HFF-Myc (cell line): ENCODE results near the gene CENPP.
A peak's percentile ranks its signal among the peaks of the same experiment; 100 is the strongest.

Experiments used
- DNase-seq: peaks from one replicate; pipeline ENCODE4 v3.0.0-alpha.2; 2011; ENCODE audit warnings: low read depth; ENCODE audit errors: extremely low read depth
- H3K4me3 ChIP-seq: replicated peaks from 2 replicates; pipeline ENCODE4 v1.5.1; 2011; ENCODE audit warnings: low read depth, mild to moderate bottlenecking, control low read depth, low read length
- TF ChIP-seq, protein P1 (sequence below): IDR thresholded peaks from 2 replicates; pipeline ENCODE4 v1.5.1; 2012; ENCODE audit warnings: mild to moderate bottlenecking, low read depth, low read length, control low read depth; ENCODE audit errors: missing control alignments

The CENPP gene

DNA sequence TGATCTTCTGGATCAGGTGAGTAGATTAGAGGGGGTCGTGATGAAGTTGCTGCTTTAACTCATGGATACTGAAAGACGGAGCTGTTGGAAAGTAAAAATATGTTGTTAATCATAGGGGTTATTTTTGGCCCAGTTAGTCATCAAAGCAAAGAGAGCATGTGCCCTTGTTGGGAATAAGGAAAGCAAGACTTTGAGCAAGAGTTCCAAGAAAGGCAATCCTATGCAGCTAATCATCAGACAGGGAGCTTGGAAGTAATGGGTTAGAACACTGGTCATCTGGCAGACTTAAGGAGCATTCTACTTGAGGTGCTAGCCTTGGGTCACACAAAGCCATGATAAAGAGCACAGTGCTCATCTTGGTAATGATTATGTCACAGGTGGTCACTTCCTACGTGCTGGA is 138.2 kb downstream of the CENPP start:
- TF ChIP-seq, protein P1, sequence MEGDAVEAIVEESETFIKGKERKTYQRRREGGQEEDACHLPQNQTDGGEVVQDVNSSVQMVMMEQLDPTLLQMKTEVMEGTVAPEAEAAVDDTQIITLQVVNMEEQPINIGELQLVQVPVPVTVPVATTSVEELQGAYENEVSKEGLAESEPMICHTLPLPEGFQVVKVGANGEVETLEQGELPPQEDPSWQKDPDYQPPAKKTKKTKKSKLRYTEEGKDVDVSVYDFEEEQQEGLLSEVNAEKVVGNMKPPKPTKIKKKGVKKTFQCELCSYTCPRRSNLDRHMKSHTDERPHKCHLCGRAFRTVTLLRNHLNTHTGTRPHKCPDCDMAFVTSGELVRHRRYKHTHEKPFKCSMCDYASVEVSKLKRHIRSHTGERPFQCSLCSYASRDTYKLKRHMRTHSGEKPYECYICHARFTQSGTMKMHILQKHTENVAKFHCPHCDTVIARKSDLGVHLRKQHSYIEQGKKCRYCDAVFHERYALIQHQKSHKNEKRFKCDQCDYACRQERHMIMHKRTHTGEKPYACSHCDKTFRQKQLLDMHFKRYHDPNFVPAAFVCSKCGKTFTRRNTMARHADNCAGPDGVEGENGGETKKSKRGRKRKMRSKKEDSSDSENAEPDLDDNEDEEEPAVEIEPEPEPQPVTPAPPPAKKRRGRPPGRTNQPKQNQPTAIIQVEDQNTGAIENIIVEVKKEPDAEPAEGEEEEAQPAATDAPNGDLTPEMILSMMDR = no peak
- DNase-seq = peak; percentile 85
- no peak overlapping the region for H3K4me3 ChIP-seq

DNA sequence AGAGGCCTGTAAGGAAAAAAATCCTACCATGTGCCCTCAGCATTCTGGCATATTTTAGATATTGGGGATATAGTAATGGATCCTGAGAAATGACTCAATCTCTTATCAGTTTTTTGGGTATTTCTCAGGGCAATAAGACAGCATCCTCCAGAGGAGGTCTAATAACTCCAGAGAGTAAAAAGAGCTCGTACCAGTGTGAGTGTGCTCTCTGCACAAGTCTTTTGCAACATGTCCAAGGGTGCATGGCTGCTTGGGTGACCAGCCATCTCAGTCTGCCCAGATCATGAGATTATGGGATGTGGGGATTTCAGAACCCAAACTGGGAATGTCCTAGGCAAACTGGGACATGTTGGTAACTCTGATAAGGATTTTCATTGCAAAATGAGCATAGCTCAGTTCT is 141.3 kb downstream of the CENPP start:
- no peak overlapping the region for H3K4me3 ChIP-seq
- TF ChIP-seq, protein P1 = no peak
- no peak for DNase-seq

- no peak overlapping the region for H3K4me3 ChIP-seq
- TF ChIP-seq, protein P1 = no peak
- no peak for DNase-seq
Observed at GRCh38 chr9:92467511-92467910, 141.8 kb downstream of the CENPP start.

DNA sequence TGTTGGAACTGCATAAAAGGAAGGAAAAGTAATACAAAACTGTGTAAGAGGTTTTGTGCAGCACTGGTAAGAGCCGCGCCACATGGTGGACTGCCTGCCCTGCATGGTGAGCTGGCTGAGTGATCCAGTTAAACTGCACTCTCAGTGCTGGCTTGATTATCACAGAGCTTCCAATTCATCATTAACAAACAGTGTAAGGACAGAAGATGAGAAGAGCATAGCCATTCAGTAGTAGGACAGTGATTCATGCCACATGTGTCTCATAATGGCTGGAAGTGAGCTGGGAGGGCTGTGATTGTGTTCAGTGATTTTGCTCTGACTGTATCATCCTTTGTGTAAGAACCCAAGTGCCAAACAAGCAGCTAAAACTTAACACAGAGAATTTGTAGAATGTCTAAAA is 142.5 kb downstream of the CENPP start:
- no peak for DNase-seq
- no peak overlapping the region for H3K4me3 ChIP-seq
- TF ChIP-seq, protein P1 = no peak

DNA sequence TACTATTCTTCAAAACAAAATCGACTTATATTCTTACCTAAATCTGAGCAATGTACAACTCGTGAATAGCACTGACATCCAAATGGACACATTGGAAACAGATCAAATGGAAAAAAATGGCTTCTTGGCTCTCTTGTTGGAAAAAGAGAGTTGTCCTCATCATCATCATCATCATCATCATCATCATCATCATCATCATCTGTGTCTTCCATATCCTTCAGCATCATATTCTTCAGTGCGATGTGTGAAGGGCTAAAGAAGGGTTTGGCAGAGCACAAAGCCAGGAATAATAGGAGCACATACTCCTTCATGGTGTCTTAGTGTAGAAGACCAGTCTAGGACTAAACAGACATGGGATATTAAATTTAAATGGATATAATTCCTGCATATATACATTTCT is 148.8 kb downstream of the CENPP start:
- no peak for DNase-seq
- H3K4me3 ChIP-seq = no peak overlapping the region
- TF ChIP-seq, protein P1 = no peak

- H3K4me3 ChIP-seq = no peak overlapping the region
- TF ChIP-seq, protein P1 = no peak
- no peak for DNase-seq
Observed at GRCh38 chr9:92476962-92477361, 151.2 kb downstream of the CENPP start.

DNA sequence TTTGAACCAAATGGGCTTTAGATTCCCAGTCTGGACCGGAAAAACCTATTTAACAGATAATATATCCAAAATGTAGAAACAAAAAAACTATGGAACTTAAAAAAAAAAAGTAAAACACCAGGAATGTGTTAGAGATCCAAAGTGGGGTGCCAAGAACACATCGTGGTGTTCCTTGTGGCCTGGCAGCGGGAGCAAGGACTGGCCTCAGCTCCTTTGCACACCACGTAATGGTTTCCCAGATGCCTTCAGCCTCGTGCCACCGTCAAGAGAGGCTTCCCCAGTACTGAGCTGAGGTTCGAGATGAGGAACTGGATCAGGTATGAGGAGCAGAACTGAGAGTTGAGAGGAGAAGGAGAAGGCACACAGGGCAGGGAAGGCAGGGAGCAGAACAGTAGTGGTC is 153.0 kb downstream of the CENPP start:
- TF ChIP-seq, protein P1 = no peak
- no peak for DNase-seq
- no peak overlapping the region for H3K4me3 ChIP-seq
